GM18951 (cell line): ENCODE data around the gene AATK.

Source experiments
- POLR2A ChIP-seq: IDR thresholded peaks from 4 replicates; pipeline ENCODE4 v1.6.1; 2011; ENCODE audit warnings: mild to moderate bottlenecking; ENCODE audit not compliant: insufficient read length, insufficient read depth; ENCODE audit errors: extremely low read depth
- in situ Hi-C: fragments of 300-500 bp; cut with MboI; formaldehyde crosslinking; loops from one replicate; pipeline ENCODE4 v1.12.0; 2022; ENCODE audit warnings: low sequenced_read_pairs, mixed read lengths, inconsistent platforms; ENCODE audit not compliant: unreplicated experiment

The AATK gene

GRCh38 chr17:81123052-81124048, 42.7 kb downstream of the AATK start:
- TF ChIP-seq POLR2A, result no peak
- in situ Hi-C loops, result no loop called here

GRCh38 chr17:81121841-81122733, 43.9 kb downstream of the AATK start:
- in situ Hi-C loops, result no loop called here
- no peak for TF ChIP-seq POLR2A

- in situ Hi-C loops, result no loop called here
- no peak for TF ChIP-seq POLR2A
These were observed 45.1 kb downstream of the AATK start for GRCh38 chr17:81120695-81121621.

GRCh38 chr17:81120149-81120484, 45.9 kb downstream of the AATK start:
- TF ChIP-seq POLR2A, result no peak
- in situ Hi-C loops, result no loop called here

GRCh38 chr17:81119223-81120148, 46.5 kb downstream of the AATK start:
- no peak for TF ChIP-seq POLR2A
- in situ Hi-C loops, result no loop called here

GRCh38 chr17:81118308-81119221, 47.5 kb downstream of the AATK start:
- in situ Hi-C loops, result no loop called here
- no peak for TF ChIP-seq POLR2A

- TF ChIP-seq POLR2A, result no peak
- in situ Hi-C loops, result no loop called here
These were observed 48.3 kb downstream of the AATK start for GRCh38 chr17:81117672-81118198.

- in situ Hi-C loops, result no loop called here
- no peak for TF ChIP-seq POLR2A
These were observed 49.3 kb downstream of the AATK start for GRCh38 chr17:81116704-81117103.

- in situ Hi-C loops, result no loop called here
These were observed 50.1 kb downstream of the AATK start for GRCh38 chr17:81115749-81116464.

GRCh38 chr17:81115219-81115618, 50.8 kb downstream of the AATK start:
- in situ Hi-C loops, result no loop called here
- TF ChIP-seq POLR2A, result no peak

More at GRCh38 chr17:81115749-81116464, 50.1 kb downstream of the AATK start:
- TF ChIP-seq POLR2A, result no peak
